Coronary artery (tissue), 2 donors: ENCODE results near the gene P4HTM.
A peak's percentile ranks its signal among the peaks of the same experiment; 100 is the strongest.

Experiments used
- DNase-seq: peaks from one replicate; pipeline ENCODE4 v3.0.0-alpha.2; 2017; ENCODE audit warnings: low spot score
- H3K27ac ChIP-seq, 2 donors: fragments of 200-600 bp; sonication (generic); one replicate each; pipeline ENCODE4 v1.5.1; 2016 to 2019
- H3K4me3 ChIP-seq: fragments of 200-600 bp; sonication (generic); 2 replicates; pipeline ENCODE4 v1.5.1; 2016; ENCODE audit warnings: mild to moderate bottlenecking, moderate library complexity
- CTCF ChIP-seq: fragments of 200-600 bp; sonication (generic); IDR thresholded peaks from one replicate; pipeline ENCODE4 v1.5.1; 2019; ENCODE audit warnings: antibody characterized with exemption

Gene P4HTM

GRCh38 chr3:48952510-48953118, 37.4 kb upstream of the P4HTM start:
- H3K27ac ChIP-seq: no peak overlapping the region
- no peak for DNase-seq
- no peak for TF ChIP-seq CTCF
- H3K4me3 ChIP-seq: no peak overlapping the region

- TF ChIP-seq CTCF: no peak
- DNase-seq: no peak
- Histone ChIP-seq H3K27ac (no peak overlapping the region), H3K4me3 (no peak overlapping the region)
Measured at GRCh38 chr3:48957006-48957705, 32.9 kb upstream of the P4HTM start.

GRCh38 chr3:48960841-48961413, 29.1 kb upstream of the P4HTM start:
- Histone ChIP-seq H3K27ac (peak overlapping the region in 1 of 2 donors; percentile 14), H3K4me3 (no peak overlapping the region)
- TF ChIP-seq CTCF: no peak
- DNase-seq: no peak

- H3K27ac ChIP-seq: no peak overlapping the region
- DNase-seq: no peak
- no peak overlapping the region for H3K4me3 ChIP-seq
- TF ChIP-seq CTCF: no peak
Measured at GRCh38 chr3:48962340-48962739, 27.7 kb upstream of the P4HTM start.

- H3K4me3 ChIP-seq: no peak overlapping the region
- DNase-seq: no peak
- no peak overlapping the region for H3K27ac ChIP-seq
- TF ChIP-seq CTCF: no peak
Measured at GRCh38 chr3:48962939-48963338, 27.1 kb upstream of the P4HTM start.

GRCh38 chr3:48963591-48963990, 26.4 kb upstream of the P4HTM start:
- no peak for DNase-seq
- H3K27ac ChIP-seq: no peak overlapping the region
- TF ChIP-seq CTCF: no peak

GRCh38 chr3:48966367-48966766, 23.7 kb upstream of the P4HTM start:
- DNase-seq: no peak
- no peak overlapping the region for H3K4me3 ChIP-seq
- H3K27ac ChIP-seq: no peak overlapping the region
- TF ChIP-seq CTCF: no peak

More at GRCh38 chr3:48963591-48963990, 26.4 kb upstream of the P4HTM start:
- no peak overlapping the region for H3K4me3 ChIP-seq
